Activated T-helper 1 cell treated with anti-CD3 and anti-CD28 coated beads, Interleukin-12 subunit alpha, Interleukin-12 subunit beta, Interleukin-2, Interleukin-4 antibody, amounts not matched to agents 30 ng/mL and 10 ng/mL and 1 ng/mL, durations not matched to agents 14 hours and 24 hours and 36 hours (primary cell): Measurements from ENCODE around the gene SMIM14. TPM values are rescaled to one million over a fixed set of nuclear protein-coding genes. Genes with fewer than 3 reads are reported as not detected.
A peak's percentile ranks its signal among the peaks of the same experiment; 100 is the strongest.
"Not testable (repeated sequence)": the region's sequence is repeated elsewhere in the genome, so short reads cannot be mapped to it uniquely, and the experiment has no call there.

ENCODE experiments used
- DNase-seq: peaks from one replicate; pipeline ENCODE4 v3.0.0; 2021; ENCODE audit warnings: low spot score
- H3K27ac Mint-ChIP-seq: one replicate; pipeline ENCODE4 v1.8.0; 2021; ENCODE audit warnings: mild to moderate bottlenecking, mixed read lengths
- H3K27me3 Mint-ChIP-seq: one replicate; pipeline ENCODE4 v1.8.0; 2022; ENCODE audit warnings: mild to moderate bottlenecking, moderate library complexity, mixed read lengths; ENCODE audit not compliant: insufficient read depth
- H3K36me3 Mint-ChIP-seq: one replicate; pipeline ENCODE4 v1.8.0; 2021; ENCODE audit warnings: low read depth, mixed read lengths
- H3K4me1 Mint-ChIP-seq: one replicate; pipeline ENCODE4 v1.8.0; 2021; ENCODE audit warnings: low read depth, mixed read lengths
- H3K4me3 Mint-ChIP-seq: one replicate; pipeline ENCODE4 v1.8.0; 2021; ENCODE audit warnings: mild to moderate bottlenecking, moderate library complexity, mixed read lengths
- H3K9me3 Mint-ChIP-seq: one replicate; pipeline ENCODE4 v1.8.0; 2021; ENCODE audit warnings: mixed read lengths
- intact Hi-C: fragments of 100-400 bp; cut with micrococcal nuclease; formaldehyde crosslinking; loops from one replicate; pipeline ENCODE4 v1.15.1; 2024
- total RNA-seq: library from RNA; stranded (reverse); gene quantifications from 2 replicates; pipeline ENCODE4 v1.2.3, GENCODE V29; 2022

SMIM14 gene
- total RNA-seq: 0.76 and 1.6 TPM in 2 replicates

DNA sequence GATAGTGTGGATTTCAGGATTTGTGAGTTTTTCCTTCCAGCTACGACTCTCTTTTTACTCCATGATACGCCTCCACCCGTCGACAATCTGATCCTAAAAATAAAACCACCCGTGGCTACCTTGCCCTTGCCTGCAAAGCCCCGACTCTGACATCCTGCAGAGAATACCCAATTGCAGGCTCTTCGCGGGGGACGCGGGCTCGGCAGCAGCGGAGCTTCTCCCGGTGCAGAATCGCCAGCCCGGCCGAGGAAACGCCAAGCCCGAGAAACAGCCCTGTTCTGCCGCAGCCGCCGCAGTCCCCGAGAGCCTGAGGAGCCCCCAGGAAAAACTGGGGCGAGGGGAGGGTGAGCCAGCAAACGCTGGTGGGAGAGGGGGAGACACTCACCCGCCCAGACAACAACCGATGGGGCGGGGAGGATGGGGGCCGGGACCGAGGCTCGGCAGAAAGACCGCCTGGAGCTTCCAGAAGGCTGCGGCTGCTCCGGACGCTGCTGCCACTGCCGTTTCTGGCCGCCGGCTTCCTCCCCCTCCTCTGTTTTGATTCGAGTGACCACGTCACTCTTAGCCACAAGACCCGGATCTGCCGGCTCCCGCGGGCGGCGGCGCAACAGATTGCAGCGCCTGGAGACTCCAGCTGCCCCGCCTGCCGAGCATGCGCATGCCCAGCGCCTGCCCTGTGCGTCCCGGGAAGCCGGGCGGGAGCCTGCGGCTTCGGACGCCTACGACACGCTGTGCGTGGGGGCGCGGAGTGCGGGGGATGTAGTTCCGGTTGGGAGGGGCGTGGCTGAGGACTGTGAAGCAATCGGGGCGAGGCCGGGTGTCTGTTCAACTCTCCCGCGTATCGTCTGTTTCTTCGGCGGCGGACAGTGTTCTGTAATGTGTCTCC is at the start of gene SMIM14:
Gene SMIM14, minus strand, starts transcription at position 512 of the 886 bp plus-strand sequence. CDS start 33,720 bp downstream, outside the sequence.
- Mint-ChIP-seq H3K4me3 (peak within 1 kb of the TSS; percentile 87), H3K4me1 (peaks cover 22% of the 10 kb centered on the region), H3K27me3 (peaks cover 24% of the 10 kb centered on the region), H3K36me3 (peaks cover 2% of the 10 kb centered on the region), H3K9me3 (no peaks in the 10 kb centered on the region), H3K27ac (peak within 1 kb of the TSS; percentile 83)
- intact Hi-C loops: loop anchor here (1.0 to 10.0 kb wide), 7 partner anchors 60 to 456 kb away; partner anchors contain the start of genes LIAS, RPL9, UBE2K and UGDH
- peak; percentile 89 for DNase-seq

DNA sequence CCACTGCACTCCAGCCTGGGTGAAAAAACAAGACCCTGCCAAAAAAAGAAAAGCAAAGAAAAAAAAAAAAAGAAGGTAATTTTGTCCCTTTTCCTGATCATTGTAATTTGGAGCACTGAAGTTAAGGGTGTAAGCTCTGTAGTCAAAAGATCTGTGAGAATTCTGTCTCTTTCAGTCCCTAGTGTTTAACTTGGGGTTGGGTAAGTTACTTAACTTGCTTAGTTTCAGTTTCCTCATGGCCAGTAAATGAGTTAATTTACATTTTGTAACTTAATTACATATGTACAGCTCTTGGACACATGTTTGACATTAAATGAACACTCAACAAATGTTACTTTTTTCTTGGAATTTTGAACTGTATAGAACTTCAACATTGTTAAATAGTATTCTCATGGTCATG is 48.3 kb upstream of the SMIM14 start:
- DNase-seq: no peak
- intact Hi-C loops: no loop called here
- H3K4me1 Mint-ChIP-seq: peaks cover 6% of the 10 kb centered on the region
- H3K4me3 Mint-ChIP-seq: no peak overlapping the region
- H3K9me3 Mint-ChIP-seq: no peaks in the 10 kb centered on the region
- no peak overlapping the region for H3K27ac Mint-ChIP-seq
- H3K36me3 Mint-ChIP-seq: no peaks in the 10 kb centered on the region
- peaks cover 5% of the 10 kb centered on the region for H3K27me3 Mint-ChIP-seq

DNA sequence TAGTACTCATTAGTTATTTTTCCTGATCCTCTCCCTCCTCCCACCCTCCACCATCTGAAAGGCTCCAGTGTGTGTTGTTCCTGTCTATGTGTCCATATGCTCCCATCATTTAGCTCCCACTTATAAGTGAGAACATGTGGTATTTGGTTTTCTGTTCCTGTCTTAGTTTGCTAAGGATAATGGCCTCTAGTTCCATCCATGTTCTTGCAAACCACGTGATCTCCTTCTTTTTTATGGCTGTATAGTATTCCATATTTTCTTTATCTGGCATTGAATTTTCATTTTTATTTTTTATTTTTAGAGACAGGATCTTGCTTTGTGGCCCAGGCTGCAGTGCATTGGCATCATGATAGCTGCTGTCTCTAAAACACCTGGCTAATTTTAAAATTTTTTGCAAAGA is 47.3 kb upstream of the SMIM14 start:
- intact Hi-C loops: no loop called here
- H3K27ac Mint-ChIP-seq: no peak overlapping the region
- no peaks in the 10 kb centered on the region for H3K36me3 Mint-ChIP-seq
- H3K27me3 Mint-ChIP-seq: peaks cover 5% of the 10 kb centered on the region
- H3K4me3 Mint-ChIP-seq: no peak overlapping the region
- DNase-seq: no peak
- H3K9me3 Mint-ChIP-seq: no peaks in the 10 kb centered on the region
- peaks cover 6% of the 10 kb centered on the region for H3K4me1 Mint-ChIP-seq

DNA sequence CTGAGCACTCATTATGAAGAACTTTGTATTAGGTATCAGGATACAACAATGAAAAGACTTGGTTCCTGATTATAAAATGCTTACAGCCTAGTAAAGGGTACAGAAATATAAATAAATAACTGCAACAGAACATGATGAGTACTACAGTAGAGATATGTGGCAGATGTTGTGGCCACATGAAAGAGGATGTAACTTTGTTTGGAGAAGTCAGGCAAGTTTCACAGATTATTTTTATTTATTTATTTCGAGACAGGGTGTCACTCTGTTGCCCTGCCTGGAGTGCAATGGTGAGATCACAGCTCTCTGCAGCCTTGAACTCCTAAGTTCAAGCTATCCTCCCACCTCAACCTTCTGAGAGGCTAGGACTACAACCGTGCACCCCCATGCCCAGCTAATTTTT is 43.5 kb upstream of the SMIM14 start:
- Mint-ChIP-seq H3K9me3 (no peaks in the 10 kb centered on the region), H3K36me3 (no peaks in the 10 kb centered on the region), H3K4me1 (peaks cover 6% of the 10 kb centered on the region), H3K27ac (no peak overlapping the region), H3K27me3 (peaks cover 10% of the 10 kb centered on the region), H3K4me3 (no peak overlapping the region)
- DNase-seq: no peak
- intact Hi-C loops: no loop called here

DNA sequence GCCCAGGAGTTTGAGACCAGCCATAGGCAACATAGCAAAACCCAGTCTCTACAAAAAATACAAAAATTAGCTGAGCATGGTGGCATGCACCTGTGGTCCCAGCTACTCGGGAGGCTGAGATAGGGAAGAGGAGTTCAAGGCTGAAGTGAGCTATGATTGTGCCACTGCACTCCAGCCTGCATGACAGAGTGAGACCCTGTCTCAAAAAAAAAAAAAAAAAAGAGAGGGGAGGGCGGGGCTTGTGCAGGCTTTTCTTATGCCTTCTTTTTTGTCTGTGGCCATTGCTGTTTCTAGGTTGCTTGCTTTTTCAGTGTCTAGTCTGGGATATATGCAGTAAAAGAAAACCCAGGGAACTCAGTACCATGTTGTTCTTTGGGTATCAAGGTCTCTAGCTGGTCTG is 42.3 kb upstream of the SMIM14 start:
- intact Hi-C loops, H3K9me3 Mint-ChIP-seq, DNase-seq, H3K36me3 Mint-ChIP-seq, H3K4me3 Mint-ChIP-seq, H3K27ac Mint-ChIP-seq, H3K4me1 Mint-ChIP-seq: not testable (repeated sequence)
- H3K27me3 Mint-ChIP-seq: peaks cover 10% of the 10 kb centered on the region

DNA sequence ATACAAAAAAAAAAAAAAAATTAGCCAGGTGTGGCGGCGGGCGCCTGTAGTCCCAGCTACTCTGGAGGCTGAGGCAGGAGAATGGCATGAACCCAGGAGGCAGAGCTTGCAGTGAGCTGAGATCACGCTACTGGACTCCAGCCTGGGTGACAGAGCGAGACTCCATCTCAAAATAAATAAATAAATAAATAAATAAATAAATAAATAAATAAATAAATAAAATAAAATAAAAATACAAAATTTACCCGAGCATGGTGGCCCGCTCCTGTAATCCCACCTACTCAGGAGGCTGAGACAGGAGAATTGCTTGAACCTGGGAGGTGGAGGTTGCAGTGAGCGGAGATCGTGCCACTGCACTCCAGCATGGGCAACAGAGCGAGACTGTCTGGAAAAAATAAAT is 37.0 kb upstream of the SMIM14 start:
- H3K36me3 Mint-ChIP-seq, H3K9me3 Mint-ChIP-seq, intact Hi-C loops, H3K4me1 Mint-ChIP-seq, H3K27ac Mint-ChIP-seq, DNase-seq, H3K4me3 Mint-ChIP-seq, H3K27me3 Mint-ChIP-seq: not testable (repeated sequence)

DNA sequence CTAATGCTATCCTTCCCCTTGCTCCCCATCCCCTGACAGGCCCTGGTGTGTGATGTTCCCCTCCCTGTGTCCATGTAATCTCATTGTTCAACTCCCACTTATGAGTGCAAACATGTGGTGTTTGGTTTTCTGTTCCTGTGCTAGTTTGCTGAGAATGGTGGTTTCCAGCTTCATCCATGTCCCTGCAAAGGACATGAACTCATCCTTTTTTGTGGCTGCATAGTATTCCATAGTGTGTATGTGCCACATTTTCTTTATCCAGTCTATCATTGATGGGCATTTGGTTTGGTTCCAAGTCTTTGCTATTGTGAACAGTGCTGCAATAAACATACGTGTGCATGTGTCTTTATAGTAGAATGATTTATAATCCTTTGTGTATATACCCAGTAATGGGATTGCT is 31.6 kb upstream of the SMIM14 start:
- H3K36me3 Mint-ChIP-seq, intact Hi-C loops, H3K9me3 Mint-ChIP-seq: not testable (repeated sequence)

DNA sequence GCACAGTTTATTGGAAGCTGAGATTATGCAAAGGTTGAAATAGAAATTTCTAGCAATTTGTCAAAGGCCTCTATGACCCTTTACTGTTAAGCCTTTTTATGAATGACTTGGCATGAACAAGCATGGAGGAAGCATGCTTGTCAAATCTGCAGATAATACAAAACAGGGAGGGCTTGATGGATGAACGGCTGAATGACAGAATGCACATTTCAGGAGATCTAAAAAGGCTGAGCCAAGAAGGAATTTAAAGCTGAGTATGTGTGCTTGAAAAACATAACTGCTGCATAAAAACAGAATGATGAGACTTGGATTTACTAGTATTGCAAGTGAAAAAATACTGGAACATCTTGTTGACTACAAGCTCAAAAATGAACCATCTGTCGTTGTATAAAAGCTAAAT is 30.2 kb upstream of the SMIM14 start:
- H3K4me1 Mint-ChIP-seq: no peaks in the 10 kb centered on the region
- peaks cover 6% of the 10 kb centered on the region for H3K27me3 Mint-ChIP-seq
- DNase-seq: no peak
- intact Hi-C loops: no loop called here
- H3K4me3 Mint-ChIP-seq: no peak overlapping the region
- no peaks in the 10 kb centered on the region for H3K36me3 Mint-ChIP-seq
- no peaks in the 10 kb centered on the region for H3K9me3 Mint-ChIP-seq
- no peak overlapping the region for H3K27ac Mint-ChIP-seq

More for the DNA sequence above, 31.6 kb upstream of the SMIM14 start:
- H3K27ac Mint-ChIP-seq, DNase-seq, H3K27me3 Mint-ChIP-seq, H3K4me3 Mint-ChIP-seq, H3K4me1 Mint-ChIP-seq: not testable (repeated sequence)

DNA sequence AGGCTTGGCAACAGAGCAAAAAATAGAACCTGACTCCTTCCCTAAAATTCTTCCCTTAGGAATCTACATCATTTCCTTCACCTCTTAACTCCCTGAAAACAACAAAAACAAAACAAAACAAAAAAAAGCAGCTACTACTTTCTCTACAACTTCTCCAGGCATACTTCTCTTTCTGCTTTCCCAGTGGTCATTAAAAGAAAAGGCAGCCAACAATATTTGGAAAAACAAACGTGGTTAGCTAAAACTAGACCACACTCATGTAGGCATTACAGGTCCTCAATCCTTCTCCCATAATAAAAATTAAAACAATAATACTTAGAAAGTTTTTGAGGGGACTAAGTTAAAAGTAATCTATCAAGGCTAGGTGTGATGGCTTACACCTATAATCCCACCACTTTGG is 29.0 kb upstream of the SMIM14 start:
- H3K27ac Mint-ChIP-seq: no peak overlapping the region
- H3K27me3 Mint-ChIP-seq: peaks cover 6% of the 10 kb centered on the region
- no peaks in the 10 kb centered on the region for H3K9me3 Mint-ChIP-seq
- intact Hi-C loops: no loop called here
- no peak for DNase-seq
- no peak overlapping the region for H3K4me3 Mint-ChIP-seq
- H3K36me3 Mint-ChIP-seq: no peaks in the 10 kb centered on the region
- H3K4me1 Mint-ChIP-seq: no peaks in the 10 kb centered on the region

DNA sequence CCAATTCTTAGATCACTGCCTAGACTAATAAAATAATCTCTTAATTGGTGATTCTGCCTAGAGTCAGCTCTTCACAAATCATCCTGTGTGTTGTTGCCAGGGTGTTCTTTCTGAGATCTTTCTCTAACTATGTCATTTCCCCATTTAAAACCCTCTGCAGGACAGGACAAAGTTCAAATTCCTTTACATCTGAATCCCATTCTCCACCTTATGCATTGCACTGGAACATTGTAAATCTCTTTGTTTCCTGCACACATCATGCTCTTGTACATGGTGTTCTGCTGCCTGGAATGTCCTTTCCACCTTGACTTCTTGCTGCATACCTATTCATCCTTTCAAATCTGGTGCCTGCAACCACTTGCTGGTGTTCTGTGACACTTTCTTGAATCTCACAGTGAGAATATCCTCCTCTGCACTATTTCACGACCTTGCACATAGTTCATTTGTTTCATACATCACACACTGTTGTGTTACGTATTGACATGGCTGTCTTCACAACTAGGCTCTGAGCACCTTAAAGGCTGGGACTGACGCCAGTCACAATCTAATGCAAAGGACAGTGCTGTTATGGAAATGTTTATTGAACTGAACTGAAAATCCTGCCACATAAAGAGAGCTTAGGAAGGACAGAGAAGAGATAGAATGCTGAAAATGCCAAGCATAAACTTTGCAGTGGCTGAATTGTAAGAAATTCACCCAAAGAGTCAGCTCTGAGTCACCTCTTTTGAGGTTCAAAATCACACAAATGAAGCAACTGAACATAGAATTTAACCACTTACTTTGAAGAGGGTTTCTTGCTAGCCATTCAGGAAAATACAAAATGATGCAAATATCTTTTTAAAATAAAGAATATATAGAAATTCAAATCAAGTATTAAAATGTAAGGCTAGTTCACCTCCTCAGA is 26.4 kb upstream of the SMIM14 start:
- H3K4me1 Mint-ChIP-seq: no peaks in the 10 kb centered on the region
- no peaks in the 10 kb centered on the region for H3K36me3 Mint-ChIP-seq
- no peak overlapping the region for H3K4me3 Mint-ChIP-seq
- no peak for DNase-seq
- intact Hi-C loops: no loop called here
- no peaks in the 10 kb centered on the region for H3K9me3 Mint-ChIP-seq
- no peak overlapping the region for H3K27ac Mint-ChIP-seq
- H3K27me3 Mint-ChIP-seq: peaks cover 6% of the 10 kb centered on the region

DNA sequence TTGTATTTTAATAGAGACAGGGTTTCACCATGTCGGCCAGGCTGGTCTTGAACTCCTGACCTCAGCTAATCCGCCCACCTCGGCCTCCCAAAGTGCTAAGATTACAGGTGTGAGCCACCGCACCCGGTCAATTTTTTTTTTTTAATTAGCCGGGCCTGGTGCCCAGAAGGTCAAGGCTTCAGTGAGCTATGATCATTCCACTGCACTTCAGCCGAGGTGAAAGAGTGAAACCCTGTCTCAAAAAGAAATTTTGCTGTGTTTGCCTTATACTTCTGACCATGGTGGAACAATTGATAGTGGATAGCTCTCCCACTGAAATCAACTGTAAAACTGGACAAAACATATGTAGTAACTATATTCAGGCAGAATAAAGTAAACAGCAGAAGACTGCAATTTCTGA is 24.0 kb upstream of the SMIM14 start:
- H3K27me3 Mint-ChIP-seq: peaks cover 5% of the 10 kb centered on the region
- no peaks in the 10 kb centered on the region for H3K9me3 Mint-ChIP-seq
- no peaks in the 10 kb centered on the region for H3K36me3 Mint-ChIP-seq
- H3K27ac Mint-ChIP-seq: no peak overlapping the region
- H3K4me1 Mint-ChIP-seq: peaks cover 4% of the 10 kb centered on the region
- no peak for DNase-seq
- no peak overlapping the region for H3K4me3 Mint-ChIP-seq
- intact Hi-C loops: no loop called here

DNA sequence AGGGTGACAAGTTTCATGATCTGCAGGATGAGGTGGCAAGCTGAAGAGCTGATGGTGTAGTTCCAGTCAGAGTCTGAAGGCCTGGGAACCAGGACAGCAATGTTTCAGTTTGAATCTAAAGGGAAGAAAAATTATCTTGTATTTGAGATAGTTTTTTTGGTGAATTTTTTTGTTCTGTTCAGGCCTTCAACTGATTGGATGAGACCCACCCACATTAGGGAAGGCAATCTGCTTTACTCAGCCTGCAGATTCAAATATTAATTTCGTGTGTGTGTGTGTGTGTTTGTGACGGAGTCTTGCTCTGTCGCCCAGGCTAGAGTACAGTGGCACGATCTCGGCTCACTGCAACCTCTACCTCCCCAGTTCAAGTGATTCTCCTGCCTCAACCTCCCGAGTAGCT is 22.1 kb upstream of the SMIM14 start:
- Mint-ChIP-seq H3K4me1 (peaks cover 9% of the 10 kb centered on the region), H3K27me3 (no peaks in the 10 kb centered on the region), H3K4me3 (no peak overlapping the region), H3K9me3 (no peaks in the 10 kb centered on the region), H3K27ac (no peak overlapping the region), H3K36me3 (no peaks in the 10 kb centered on the region)
- intact Hi-C loops: no loop called here
- no peak for DNase-seq

DNA sequence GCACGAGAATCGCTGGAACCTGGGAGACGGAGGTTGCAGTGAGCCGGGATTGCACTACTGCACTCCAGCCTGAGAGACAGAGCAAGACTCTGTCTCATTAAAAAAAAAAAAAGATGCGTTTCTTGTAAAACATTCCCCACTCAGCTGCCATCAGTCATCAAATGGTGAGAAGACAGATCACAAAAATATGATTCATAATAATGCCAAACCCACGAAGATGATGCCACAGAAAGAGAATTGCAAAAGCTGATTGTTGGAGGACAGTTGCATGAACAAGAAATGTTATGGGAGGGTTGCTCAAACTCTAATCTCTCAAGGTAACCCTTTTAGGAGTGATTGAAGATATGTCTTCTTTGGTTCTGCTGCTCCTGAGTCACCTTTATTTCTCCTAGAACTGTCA is 21.4 kb upstream of the SMIM14 start:
- intact Hi-C loops: no loop called here
- H3K27me3 Mint-ChIP-seq: no peaks in the 10 kb centered on the region
- no peaks in the 10 kb centered on the region for H3K36me3 Mint-ChIP-seq

More for the DNA sequence above, 21.4 kb upstream of the SMIM14 start:
- Mint-ChIP-seq H3K4me1 (peaks cover 9% of the 10 kb centered on the region), H3K27ac (no peak overlapping the region), H3K4me3 (no peak overlapping the region), H3K9me3 (no peaks in the 10 kb centered on the region)
- no peak for DNase-seq
